Right renal cortex interstitium (tissue), 3 donors: Measurements from ENCODE around the gene TMOD1. TPM values are rescaled to one million over a fixed set of nuclear protein-coding genes. Genes with fewer than 3 reads are reported as not detected.

Experiments used
- DNase-seq, 3 donors: peaks; one replicate each; pipeline ENCODE4 v3.0.0-alpha.2; 2013; ENCODE audit warnings: low read depth in 3 of 3, low spot score in 2 of 3
- polyA plus RNA-seq, 3 donors: library from polyadenylated mRNA; unstranded; fragments of 120-200 nt; gene quantifications; one replicate each; pipeline ENCODE4 v1.2.1, GENCODE V29; 2013; ENCODE audit not compliant: insufficient read length in 3 of 3

Gene TMOD1
- polyA plus RNA-seq, 3 donors, result 2.0 to 3.0 (median 2.1) TPM

DNA sequence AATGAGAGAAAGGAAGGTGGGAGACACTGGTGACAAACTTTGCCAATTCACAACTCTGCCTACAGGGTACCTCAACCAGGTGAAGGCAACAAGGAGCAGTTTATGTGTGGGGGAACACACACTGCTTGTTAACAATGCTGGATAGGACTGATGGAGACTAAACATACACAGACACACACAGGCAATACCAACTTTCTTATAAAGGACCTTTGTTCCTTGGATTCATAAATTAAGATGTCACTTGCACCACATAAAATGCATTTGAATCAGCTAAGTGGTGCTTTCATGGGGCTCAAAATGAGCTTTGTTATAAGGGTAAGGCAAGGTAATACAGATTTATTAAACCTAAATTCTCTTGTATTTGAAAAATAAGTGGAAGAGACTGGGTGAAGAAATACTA, 127.7 kb downstream of the TMOD1 start:
- DNase-seq, result no peak

DNA sequence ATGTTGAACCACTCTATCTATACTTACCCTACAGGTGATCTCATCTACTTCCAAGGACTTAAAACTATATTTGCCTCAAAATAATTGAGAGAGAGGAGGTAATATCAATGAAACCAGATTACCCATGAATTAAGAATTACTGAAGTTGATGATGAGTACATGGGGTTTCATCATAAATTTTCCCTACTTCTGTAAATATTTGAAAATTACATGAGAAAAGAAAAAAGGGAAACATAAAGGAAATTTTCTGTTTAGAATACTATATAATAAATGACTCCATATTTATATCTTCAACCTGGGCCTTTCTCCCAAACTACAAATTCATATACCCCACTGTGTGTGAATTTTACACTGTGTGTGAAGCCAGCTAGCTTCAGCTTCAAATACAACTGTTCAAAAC, 129.1 kb downstream of the TMOD1 start:
- DNase-seq, result no peak

DNA sequence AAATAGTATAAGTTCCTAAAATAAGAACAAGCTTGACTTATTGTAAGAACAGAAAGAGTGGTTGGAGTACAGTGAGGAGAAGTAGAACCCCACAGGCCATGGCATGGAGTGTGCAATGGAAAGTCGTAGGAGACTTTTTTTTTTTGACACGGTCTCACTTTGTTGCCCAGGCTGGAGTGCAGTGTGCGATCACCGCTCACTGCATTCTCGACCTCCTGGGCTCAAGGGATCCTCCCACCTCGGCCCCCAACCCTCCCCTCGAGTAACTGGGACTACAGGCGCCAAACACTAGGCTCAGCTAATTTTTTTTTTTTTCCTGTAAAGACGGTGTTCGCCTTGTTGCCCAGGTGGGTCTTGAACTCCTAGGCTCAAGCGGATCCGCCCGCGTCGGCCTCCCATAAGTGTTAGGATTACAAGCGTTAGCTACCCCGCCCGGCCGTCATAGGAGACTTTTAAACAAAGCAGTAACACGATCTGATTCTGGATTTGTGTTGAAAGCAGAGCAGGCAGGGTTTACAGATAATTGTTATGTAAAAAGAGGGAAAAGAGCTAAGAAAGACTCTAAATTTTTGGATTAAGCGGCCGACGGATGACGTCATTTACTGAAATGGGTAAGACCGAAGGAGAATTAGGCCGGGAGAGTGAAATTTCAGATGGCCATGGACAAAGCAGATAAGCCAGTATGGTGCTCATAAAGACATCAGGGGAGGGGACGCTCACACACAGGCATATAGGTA, 130.9 kb downstream of the TMOD1 start:
- DNase-seq, result peak; percentile 67 to 89 (median 67)

DNA sequence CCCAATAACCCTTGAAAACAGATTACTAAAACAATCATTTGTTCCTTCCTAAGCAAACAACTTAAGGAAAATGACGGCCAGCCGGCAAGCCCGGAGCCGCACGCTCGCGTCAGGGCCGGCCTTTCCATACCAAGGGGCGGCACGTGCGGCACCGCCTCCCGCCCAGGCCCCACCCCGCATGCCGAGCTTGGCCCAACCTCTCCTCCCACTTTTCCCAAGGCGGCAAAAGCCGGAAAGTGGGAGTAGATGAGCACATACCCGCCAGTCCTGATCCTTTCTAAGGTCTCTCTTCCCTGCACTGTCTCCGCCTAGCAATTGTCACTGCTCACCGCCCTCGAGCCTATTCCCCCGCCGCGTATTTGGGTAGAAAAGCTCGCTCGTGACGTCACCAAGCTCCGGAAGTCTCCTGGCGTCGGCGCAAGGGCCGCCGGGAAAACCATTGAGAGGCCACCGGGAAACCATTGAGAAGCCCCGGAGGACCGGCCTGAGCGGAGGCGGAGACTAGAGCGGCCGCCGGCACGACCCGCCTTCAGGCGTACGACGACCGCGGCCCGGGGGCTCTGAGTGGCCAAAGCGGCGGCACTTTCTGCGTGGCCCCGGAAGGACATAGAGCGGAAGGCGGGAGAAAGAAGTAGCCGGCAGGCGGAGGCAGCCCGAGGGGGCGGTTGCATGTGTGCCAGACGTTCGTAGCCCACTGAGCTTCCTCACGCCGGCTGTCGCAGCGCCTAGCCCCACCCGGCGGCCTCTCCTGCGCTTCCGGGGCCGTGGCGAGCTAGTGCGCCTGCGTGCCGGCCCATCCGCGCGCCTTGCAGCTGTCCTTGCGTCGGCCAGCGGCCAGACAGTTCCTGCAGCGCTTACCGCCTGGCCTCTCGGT, 131.8 kb downstream of the TMOD1 start, which contains the start of the genes NCBP1 and TSTD2:
NCBP1 (plus strand) TSS at position 837 of the 874 bp plus-strand sequence. CDS start 61 bp downstream, outside the sequence.
TSTD2 (minus strand) TSS at position 384 of the 874 bp plus-strand sequence. CDS start 5,806 bp downstream, outside the sequence.
- peak; percentile 93 to 97 (median 96) for DNase-seq

DNA sequence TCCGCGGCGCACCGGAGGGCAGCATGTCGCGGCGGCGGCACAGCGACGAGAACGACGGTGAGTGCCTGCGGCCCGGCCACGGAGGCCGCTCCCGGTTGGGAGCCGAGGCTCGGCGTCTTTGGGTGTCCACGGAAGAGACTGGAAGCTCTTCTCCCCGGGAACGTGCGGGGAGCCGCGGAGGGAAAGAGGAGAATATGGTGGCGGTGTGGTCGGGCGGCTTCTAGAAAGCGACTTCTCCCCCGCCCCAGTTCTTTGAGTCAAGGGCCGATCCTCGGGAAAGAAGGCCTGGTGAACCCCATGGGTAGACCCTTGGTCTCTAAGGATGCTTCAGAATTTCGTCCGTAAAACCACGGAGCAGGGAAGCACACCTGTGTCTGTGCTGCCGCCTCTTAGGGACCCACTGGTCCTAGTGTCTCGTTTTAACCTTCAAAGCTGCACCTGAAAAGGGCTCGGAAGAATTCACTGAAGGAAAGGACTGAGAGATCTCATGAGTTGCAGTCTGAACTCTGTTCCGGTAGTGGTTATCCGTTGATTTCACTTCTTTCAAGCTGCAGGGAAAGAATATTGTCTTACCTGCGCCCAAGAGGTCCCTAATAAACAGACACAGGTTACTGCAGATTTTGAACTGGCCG, 132.5 kb downstream of the TMOD1 start:
- peak in 2 of 3 donors; percentile 6 to 8 for DNase-seq

DNA sequence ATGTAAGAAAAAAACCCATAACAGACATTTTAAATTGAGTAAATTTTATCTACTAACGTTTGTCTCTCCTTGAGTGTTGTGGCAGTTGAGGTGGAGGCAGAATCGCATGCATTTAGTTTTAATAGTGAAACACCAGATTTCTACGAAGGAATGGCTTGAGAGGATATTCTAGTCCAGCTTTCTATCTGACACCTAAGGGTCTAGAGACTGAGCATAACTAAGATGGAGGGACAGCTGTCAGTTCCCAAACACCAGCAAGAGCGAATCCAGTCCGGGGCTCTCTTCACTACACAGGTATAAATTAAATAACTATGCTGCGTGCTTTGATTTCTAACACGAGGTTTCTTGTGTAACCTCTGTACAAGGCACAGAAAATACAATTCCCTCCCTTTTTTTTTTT, 133.6 kb downstream of the TMOD1 start:
- no peak for DNase-seq

DNA sequence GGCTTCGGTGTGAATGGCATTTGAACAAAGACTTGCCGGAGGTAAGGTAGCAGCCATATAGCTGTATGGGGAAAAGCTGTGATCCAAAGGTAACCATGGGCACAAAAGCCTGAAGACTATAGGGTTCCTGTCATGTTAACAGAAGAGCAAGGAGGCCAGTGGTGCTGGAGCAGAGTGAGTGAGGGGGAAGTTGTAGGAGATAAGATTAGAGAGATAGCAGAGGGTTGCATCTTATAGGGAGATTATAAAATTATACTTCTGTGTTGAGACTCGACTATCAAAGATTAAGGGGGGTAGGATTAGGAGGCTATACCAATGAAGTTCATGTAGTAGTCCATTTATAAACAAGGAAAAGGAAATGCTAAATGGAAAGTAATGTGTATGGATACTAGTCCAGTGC, 135.4 kb downstream of the TMOD1 start:
- DNase-seq, result no peak

DNA sequence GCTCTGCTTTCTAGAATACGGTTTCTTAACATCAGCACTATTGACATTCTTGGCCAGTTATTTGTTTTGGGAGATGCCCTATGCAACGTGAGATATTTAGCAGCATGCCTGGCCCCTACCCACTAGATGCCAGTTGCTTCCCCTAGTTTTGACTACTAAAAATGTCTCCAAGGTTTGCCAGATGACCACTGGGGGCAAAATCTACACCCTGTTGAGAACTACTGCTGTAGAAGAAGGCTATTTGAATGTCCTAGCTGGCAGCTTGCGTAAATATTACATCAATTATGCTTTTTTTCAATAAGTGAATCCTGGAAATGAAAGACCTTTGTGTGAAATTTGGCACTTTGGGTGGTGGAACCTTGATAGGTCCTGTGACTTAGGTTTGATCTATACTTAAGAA, 137.2 kb downstream of the TMOD1 start:
- no peak for DNase-seq

DNA sequence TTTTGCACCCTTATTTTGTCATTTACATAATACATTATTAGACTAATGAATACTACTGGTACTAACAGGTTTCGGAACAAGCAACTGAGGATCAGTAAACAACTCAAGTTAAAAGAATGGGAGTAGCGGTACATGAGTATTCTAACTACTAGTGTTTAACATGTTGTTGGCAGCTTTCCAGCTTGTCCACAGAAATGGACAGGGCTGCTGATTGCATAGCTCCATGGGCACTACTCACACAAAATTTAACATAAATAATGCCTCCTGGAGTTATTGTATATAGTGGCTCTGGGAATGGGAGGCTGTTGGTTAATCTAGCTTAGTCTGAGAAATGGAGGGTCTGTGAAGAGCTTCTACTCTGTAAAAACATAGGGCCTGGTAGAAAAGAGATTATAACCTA, 138.9 kb downstream of the TMOD1 start:
- no peak for DNase-seq

DNA sequence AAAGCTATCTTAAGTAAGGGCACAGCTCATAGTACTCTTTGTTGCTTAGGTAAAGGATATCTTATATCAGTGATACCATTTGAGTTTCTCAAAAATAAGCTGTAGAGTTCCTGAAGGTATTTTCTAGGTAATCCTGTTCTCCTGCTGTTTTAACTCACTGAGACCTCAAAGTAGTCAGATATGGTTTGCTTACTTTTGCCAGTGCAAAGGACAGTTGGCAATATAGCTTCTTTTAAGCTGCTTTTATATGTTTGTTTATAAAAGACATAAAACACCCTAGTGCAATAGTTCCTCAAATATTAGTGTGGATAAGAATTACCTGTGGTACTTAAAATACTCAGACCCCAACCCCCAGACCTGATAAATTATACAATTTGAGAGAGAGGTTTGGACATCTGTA, 144.3 kb downstream of the TMOD1 start:
- no peak for DNase-seq

DNA sequence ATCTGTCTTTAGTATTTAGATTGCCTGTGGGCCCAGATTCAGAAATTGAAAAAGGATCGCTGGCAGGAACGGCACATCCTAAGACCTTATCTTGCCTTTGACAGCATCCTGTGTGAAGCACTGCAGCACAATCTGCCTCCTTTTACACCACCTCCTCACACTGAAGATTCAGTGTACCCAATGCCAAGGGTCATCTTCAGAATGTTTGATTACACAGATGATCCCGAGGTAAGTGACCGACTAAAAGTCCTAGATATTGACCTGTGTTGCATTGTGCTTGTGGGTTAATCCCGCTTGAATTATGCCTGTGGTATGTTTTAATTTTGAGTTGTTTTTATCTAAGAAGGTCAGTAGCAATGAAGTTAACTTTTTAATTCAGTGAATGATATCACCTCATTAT, 146.5 kb downstream of the TMOD1 start:
- no peak for DNase-seq

Other genes starting within 250 kb of the TMOD1 start
- 10 to 100 TPM in 2 of 3 donors, 1 to 10 TPM in 1; 9.8 to 12.8 (median 11.2) TPM for gene CCDC180, start 194.0 kb upstream of the TMOD1 start, polyA plus RNA-seq
- 1 to 10 TPM; 7.6 to 9.1 (median 8.7) TPM for gene TDRD7, start 89.6 kb upstream of the TMOD1 start, polyA plus RNA-seq
- 10 to 100 TPM; 29.0 to 33.1 (median 29.8) TPM for gene TSTD2, start 131.7 kb downstream of the TMOD1 start, polyA plus RNA-seq
- gene NCBP1, start 132.2 kb downstream of the TMOD1 start, polyA plus RNA-seq, result 10 to 100 TPM; 45.9 to 50.6 (median 46.3) TPM
- gene XPA, start 195.7 kb downstream of the TMOD1 start, polyA plus RNA-seq, result 10 to 100 TPM; 35.0 to 39.2 (median 38.7) TPM